Measurements from ENCODE around the gene LRRC4C.

LRRC4C gene

DNA sequence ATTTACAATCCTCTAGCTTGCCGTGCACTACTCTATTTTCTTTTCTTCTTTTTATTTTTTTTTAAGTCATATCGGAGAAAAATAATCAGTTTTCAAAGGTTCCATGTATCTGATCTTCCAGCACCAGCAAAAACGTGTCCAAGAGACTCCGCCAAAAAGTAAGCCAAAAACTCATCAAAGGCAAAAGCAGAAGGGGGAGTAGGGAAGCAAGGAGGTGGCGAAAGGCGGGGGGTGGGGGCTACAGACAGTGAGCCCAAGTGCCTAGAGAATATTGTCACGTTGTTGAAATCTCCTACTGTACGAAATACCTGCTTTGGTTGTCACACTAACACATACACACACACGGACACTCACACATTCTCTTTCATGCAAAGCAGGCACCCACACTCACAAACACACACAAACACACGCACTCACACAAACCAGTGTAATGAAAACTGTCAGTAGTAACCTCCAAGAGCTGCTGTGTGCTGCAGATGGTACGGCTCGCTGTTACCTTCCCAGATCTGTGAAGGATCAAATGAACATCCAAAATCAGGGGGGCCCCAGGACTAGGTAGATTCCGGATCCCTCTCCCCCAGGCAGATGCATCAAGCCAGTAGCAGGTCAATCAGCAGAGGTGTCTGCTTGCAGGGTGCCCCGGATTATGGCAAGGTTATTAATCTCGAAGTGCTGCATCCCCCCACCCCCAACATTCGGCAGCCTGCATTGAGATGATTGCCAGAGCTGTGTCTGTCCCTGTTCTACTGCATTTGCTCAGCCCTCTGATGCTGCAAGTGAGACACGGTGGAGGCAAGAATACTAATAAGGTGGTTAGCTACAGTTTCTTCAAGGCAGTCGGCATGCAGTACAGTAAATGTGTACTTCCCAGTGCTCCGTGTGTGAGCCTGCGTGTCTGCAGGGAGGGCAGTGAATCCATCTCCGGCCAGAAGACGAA lies at the start of gene LRRC4C:
Gene LRRC4C, minus strand, starts transcription at position 188 of the 937 bp plus-strand sequence.
- DNase-seq (ENCODE audit: low read depth in 1 of 2, low spot score in 1 of 2) = no peak

DNA sequence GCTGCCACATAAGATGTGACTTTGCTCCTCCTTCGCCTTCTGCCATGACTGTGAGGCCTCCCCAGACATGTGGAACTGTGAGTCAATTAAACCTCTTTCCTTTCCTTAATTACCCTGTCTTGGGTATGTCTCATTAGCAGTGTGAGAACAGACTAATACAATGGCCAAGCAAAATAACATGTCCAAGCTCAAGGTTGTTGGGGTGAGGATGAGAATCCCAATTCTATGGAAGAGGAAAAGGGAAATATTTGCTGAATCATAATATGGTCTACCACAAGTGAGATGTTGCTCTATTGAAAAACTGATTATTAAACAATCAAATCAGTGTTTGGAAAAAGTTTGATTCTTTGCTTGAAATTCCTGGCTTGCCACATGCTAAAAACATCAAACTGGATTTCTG lies 48.7 kb upstream of the LRRC4C start:
- no peak for DNase-seq (ENCODE audit: low read depth in 1 of 2, low spot score in 1 of 2)

DNA sequence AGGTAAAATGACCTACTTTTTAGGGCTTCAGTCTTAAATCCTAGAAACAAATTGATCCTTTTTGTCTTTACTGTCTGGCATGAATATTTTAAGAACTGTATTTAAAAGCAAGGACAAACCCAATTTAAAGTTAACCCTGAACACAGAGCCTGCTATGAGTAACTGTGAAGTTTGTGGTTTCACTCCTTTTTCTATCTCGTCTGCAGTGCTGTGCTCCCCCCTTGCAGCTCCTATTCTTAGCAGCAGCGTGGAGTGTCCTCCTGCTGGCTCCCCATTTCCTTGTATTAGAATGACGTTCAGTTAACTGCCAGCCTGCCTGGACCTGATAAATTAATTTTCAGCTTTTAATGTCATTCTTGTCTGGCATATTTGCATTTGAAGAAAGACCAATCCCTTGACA lies 40.0 kb upstream of the LRRC4C start:
- DNase-seq (ENCODE audit: low read depth in 1 of 2, low spot score in 1 of 2) = no peak

DNA sequence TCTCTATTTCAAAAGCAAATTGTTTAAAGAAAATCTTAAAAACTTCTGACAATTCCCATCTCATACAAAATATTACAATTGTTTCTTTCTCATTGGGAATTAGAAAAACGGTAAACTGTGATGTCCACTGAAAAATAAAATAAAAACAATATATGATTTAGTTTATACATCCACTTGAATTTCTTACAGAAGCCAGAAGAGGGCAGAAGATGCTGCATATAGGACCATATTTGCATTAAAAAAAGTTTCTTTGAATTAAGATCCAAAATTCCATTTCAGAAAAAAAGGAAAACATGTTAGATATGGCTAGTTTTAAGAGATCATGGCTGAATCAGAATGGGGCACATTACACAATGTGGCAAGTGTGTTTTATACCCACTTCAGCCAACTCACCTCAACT lies 39.3 kb upstream of the LRRC4C start:
- DNase-seq (ENCODE audit: low read depth in 1 of 2, low spot score in 1 of 2) = no peak

DNA sequence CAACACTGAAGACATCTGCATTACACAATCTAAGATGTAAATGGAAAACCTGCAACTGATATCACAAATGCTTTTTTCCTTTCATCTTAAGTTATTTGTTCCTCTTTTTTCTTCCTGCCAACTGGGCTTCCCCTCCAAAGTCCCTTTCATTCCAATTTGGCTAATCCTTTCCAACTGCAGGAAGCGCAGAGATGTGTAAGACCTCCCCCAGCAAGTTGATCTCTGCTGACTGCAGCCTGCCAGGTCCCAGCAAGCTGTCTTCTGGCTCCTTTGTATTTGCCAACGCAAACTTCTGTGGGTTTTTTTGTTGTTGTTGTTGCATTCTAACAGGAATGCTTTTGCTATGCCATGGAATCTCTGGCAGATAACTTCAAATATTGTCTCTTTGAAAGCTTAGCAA lies 38.5 kb upstream of the LRRC4C start:
- no peak for DNase-seq (ENCODE audit: low read depth in 1 of 2, low spot score in 1 of 2)

DNA sequence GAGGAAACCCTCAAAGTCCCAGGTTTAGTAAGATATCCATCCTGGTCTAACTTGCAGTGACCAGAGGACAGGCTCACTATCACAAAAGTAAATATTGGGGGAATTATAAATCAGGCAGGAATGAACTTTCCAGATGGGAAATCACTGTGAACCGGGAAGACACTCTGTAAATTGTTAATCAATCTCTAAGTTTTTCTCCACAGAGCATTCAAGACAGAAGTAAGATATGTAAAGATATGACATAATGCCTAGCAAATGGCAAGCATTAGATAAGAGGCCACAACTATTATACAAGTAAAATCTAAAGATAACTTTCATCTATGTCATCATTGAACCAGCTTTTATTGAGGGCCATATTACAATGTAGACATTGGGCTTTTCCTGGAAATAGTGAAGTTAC lies 35.3 kb upstream of the LRRC4C start:
- no peak for DNase-seq (ENCODE audit: low read depth in 1 of 2, low spot score in 1 of 2)

DNA sequence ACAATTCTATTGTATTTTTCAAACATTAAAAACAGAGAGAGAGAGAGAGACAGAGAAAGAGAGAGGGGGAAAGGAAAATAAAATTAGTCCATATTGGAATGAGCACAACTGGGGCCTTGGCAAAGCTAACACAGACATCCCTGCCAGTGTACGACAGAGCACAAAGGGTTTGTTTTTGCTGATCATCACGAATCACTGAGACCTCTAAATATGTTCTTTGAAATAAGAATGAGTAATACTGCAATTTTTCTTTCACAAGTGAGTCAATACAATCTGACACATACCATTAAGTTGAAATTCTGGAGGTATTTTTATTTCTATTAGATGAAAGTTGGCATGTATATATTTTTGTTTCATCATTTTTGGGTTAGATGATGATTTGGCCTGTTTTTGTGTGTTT lies 27.0 kb upstream of the LRRC4C start:
- DNase-seq (ENCODE audit: low read depth in 1 of 2, low spot score in 1 of 2) = no peak

DNA sequence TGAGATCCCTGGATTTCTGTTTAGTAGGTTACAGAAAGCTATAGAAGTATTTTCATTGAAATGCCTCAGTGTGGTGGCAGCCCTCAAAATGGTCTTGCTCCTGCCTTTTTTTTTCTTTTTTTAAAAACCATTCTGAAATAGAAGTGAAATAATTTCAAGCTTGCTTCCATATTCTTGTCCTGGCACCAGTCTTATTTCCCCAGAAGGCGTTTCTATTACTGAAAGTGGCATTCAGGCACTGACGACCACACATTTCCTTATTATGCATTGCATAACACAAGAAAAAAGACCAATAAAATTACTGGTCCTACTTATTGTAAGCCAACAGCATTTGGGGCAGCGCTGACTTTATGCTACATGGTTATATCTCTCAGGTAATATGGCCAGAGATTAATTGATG lies 24.5 kb upstream of the LRRC4C start:
- DNase-seq (ENCODE audit: low read depth in 1 of 2, low spot score in 1 of 2) = no peak

DNA sequence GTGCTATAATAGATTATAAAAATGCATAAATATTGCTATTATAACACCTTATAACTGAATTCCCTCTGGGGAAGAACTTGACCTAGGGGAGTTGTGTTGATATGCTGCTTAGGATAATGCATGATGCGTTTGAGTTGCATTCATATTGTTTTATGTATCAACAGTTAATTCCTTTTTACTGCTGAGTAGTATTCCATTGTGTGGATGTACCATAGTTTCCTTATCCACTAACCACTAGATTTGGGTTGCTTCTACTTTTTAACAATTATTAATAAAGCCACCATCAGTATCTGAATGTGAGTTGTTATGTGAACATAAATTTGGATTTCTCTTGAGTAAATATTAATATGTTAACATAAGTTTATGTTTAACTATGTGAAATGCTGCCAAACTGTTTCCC lies 19.7 kb upstream of the LRRC4C start:
- DNase-seq (ENCODE audit: low read depth in 1 of 2, low spot score in 1 of 2) = no peak

DNA sequence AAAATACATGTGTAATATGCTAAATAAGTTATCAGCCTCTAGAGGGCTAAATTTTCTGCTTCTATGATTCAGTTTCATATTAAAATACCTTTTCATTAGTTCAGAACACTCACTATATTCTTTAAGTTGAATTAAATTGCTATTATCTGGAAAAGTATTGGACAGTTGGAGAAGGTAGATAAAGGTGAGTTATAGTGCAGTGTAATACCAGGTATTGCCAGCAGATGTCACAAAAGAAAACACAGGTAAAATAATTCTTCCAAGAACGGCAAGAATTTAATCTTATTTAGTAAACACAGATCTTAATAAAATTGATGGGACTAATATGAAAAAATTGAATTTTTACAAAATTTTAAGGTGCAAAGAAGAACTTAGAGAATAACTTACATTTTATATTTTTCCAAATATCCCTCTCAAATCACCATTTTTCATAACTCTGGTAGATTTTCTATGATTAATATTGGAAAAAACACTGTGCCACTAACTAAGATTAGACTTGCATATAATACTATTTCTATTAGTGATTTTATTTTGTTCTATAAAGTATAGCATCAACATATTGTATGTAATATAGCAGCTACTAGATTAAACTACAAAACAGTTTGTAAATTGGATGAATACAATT lies 1.7 kb upstream of the LRRC4C start:
- no peak for DNase-seq (ENCODE audit: low read depth in 1 of 2, low spot score in 1 of 2)

DNA sequence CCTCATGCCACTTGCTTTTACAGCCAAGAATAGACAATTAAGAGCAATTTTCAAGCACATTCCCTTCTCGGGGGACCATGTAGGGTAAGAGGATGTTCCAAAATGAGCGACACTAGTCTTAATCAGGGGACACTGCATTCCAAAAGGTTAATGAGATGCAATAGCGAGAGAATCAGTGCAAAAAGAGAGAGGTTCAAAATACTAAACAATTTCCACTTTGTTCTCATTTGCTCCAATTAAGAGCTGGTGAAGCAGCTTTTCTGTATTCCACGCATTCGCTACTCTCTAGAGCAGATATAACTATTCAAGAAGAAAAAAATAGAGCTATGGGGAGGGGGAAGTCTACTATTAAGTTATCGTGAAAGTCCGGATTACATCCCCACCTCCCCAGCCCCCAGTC lies 811 bp downstream of the LRRC4C start:
- no peak for DNase-seq (ENCODE audit: low read depth in 1 of 2, low spot score in 1 of 2)

DNA sequence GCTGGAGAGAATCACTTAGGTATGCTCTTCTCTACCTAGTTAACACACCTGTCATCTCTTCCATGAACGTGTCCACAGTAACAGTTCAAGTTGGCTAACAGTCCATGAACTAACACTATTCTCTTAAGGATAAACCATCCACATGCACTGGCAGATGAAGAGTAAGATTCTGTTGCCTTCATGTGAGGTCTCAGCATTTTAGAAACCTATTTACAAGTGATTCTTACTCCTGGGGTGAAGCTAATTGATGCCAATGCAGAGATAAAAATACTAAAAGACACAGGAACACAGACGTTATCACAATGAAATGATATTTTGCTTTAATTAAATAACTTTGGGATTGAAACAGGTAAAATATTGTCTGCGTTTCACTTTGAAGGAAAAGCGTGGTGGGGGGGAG lies 1.3 kb downstream of the LRRC4C start:
- no peak for DNase-seq (ENCODE audit: low read depth in 1 of 2, low spot score in 1 of 2)

DNA sequence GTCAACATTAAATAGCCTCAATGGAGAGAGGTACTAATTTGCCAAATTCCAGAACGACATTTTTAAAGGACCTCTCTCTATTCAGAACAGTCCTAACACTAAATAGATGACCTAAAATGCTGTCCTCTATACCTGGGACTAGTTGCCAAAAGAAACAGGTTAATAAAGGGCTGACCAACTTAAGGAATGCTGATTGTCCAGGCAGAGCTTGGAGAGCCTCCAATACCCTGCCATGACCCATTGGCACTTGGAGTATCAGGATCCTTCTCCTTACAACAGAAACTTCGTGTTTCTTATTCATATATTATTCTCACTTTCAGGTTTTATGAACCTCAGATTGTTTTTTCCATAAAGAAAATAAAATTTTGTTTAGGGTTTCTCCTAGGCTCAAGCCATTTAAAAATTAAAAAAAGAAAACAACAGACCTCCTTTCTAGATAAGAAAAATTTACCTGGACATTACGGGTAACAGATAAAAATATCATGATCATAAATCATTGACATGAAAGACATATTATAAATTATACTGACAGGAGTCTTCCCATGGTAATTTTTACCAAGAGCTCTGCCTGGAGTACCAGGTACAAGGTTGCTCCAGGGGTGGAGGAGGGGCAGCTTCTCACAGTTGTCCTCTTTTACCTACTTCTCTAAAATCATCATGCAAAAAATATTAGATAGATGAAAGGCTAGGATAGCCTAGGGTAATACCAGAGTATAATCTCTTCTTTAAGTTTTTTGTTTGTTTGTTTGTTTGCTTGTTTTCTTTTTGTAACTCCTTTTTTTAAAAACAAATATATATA lies 2.0 kb downstream of the LRRC4C start:
- no peak for DNase-seq (ENCODE audit: low read depth in 1 of 2, low spot score in 1 of 2)

DNA sequence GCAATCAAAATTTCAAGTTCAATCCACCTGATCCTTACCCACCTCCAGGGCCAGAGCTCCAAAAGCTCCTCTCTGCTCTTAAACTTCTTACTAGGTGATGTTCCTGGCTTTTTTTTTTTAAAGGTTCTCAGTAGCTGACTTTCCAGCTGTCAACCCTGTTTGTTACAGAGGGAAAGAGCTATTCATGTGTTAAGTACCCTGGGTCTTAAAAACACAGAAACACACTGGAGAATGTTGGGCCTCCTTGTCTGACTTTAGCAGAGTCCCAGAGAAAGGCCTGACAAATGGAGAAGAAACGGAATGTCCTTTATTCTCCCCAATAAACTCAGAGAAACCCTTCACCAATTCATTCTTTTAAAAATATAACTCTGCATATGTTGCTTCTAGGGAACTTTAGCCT lies 3.2 kb downstream of the LRRC4C start:
- DNase-seq (ENCODE audit: low read depth in 1 of 2, low spot score in 1 of 2) = no peak

DNA sequence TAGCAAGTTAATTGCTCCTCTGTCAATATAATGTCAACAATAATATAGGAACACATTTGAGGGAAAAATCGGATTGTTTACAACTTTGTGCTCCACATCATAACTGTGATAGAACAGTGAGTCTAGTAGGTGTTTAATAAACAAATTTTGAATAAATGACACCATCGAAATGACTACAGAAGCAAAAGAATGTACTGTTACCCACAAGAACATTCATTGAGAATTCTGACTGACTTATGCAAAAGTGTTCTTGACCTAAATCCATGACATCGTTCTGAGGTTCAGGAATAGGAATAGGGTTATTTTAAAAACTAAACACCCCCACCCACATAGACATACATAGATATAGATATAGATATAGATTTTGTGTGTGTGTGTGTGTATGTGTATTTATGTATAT lies 8.4 kb downstream of the LRRC4C start:
- no peak for DNase-seq (ENCODE audit: low read depth in 1 of 2, low spot score in 1 of 2)

DNA sequence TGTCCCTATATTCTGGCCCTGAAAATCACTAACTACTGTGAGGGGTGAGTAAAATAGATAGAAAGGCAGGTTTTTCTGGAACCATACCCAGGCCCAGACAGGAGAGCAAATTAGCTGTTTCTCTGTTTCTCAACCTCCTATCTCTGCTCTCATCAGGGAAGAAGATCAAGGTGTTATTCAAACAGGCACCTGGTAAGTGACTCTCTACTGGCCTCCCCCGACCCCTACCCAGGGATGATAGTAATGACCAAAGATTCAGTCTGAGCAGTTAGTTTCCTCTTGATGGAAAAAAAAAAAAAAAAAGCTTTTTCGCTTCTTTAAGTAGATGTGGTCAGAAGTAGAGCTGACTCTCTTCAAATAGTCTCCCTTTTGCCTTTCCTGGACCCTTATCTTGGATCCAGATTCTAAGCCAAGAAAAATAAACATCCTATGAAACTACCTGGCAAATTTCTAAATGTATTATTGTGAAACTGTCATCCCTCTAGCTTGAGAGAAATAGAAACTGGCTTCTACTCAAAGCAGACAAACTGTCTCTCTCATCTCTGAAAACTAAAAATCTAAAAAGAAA lies 9.9 kb downstream of the LRRC4C start:
- DNase-seq (ENCODE audit: low read depth in 1 of 2, low spot score in 1 of 2) = no peak

DNA sequence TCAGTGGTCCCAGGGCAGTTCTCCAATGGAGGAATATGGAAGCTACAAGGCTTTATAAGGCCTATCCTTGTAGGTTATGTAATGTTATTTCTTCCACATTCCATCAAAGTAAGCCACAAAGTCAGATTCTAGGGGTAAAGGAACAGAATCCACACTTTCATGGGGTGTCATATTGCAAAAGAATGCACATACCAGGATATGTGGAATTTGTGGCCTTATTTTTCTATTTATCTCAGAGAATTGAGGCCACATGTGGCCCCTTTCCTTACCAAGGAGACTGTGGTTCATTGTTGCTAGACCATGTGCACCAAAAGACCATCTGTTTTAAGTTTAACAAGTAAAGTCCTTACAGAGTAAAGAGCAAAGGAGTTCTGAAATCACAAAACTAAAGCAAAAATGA lies 12.9 kb downstream of the LRRC4C start:
- no peak for DNase-seq (ENCODE audit: low read depth in 1 of 2, low spot score in 1 of 2)

DNA sequence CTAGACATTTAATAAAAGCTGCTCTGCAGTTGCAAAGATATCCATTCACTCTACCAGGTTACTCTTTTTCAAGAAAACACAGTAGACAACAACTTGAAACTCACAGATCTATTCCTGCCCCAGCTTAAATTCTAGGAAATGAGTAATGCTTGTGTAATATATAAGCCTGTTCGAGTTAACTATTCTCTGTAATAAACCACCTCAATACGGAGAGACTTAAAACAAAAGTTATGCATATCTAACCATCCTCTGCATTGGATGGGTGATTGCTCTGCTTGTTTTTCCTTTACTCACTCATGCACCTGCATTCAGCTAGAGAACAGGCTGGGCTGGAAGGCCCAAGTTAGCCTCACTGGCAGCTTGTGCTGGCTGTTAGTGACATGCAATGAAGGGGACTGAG lies 13.3 kb downstream of the LRRC4C start:
- no peak for DNase-seq (ENCODE audit: low read depth in 1 of 2, low spot score in 1 of 2)

DNA sequence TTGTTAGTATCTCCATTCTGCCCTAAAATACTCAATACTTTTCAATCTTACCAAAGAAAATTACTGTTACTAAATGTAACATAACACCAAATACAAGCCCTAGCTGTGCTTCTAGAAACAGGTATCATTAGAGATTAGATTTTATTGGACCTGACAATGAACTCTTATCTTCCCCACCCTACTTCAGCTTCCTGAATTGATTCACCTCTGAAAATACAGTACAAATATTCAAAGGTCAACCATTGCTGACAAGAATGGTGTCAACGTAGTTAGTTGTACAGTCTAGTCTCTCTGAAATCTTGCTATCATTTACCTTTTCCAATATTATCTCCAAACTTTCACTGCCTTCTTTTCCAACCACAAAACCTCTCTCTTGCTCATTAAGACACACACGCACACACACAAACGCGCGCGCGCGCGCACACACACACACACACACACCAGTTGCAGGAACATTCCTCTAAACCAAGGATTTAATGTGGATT lies 22.4 kb downstream of the LRRC4C start:
- no peak for DNase-seq (ENCODE audit: low read depth in 1 of 2, low spot score in 1 of 2)

DNA sequence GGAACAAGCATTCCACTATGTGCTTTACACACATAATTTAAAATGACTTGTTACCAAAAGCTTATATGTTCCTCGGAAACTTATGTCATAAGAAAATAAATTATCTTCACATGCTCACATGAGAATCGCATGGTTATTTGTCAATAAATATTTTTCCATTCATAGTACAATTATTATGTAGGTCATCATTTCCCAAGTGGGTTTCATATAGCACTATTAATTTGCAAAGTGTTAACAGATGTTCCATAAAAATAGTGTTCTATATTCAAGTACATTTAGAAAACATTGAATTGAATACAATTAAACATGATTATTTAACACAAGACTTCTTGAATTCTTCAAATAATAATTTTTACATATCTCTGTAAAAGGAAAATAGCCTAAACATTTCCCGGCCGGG lies 23.9 kb downstream of the LRRC4C start:
- DNase-seq (ENCODE audit: low read depth in 1 of 2, low spot score in 1 of 2) = no peak

DNA sequence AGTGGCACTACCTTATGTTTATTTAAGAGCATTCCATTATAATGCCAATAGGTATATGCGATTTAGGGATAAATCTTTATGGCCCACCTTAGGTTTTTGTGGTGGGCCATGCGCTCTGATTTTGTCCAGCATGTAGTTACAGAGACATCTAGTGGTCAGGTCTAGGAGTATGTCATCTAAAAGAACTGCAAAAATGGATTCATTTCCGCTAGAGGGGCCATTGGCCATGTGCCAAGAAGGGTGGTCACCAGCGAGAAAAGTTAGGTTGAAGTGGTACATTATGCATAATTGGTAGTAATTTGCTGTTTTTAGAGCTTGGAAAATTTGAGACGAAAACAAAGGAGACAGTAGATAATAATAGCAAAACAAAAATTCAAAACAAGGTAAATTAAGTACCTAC lies 27.7 kb downstream of the LRRC4C start:
- DNase-seq (ENCODE audit: low read depth in 1 of 2, low spot score in 1 of 2) = no peak

Data from activated CD4-positive, alpha-beta T cell treated with anti-CD3 and anti-CD28 coated beads, Interleukin-2, amount 50 U/mL, for 24 hours (primary cell).